GM12801 (cell line): ENCODE data around the gene DSN1.

Source experiments
- TF ChIP-seq, protein P1 (sequence below): IDR thresholded peaks from one replicate; pipeline ENCODE4 v1.5.1; 2011; ENCODE audit warnings: control low read depth; ENCODE audit not compliant: insufficient read length; ENCODE audit errors: extremely low read depth

The DSN1 gene

DNA sequence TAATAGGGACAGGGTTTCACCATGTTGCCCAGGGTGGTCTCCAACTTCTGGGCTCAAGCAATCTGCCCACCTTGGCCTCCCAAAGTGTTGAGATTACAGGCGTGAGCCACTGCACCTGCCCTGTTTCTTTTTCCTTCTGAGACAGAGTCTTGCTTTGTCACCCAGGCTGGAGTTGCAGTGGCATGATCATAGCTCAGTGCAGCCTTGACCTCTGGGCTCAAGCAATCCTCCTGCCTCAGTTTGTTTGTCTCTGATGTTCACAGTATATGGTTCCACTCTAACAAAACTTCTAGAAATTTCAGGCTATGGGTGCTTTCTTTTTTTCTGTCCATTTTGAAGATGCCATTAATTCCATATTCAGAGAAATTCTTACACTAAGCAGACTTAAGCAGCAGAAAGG, 60.8 kb downstream of the DSN1 start:
- TF ChIP-seq, protein P1, sequence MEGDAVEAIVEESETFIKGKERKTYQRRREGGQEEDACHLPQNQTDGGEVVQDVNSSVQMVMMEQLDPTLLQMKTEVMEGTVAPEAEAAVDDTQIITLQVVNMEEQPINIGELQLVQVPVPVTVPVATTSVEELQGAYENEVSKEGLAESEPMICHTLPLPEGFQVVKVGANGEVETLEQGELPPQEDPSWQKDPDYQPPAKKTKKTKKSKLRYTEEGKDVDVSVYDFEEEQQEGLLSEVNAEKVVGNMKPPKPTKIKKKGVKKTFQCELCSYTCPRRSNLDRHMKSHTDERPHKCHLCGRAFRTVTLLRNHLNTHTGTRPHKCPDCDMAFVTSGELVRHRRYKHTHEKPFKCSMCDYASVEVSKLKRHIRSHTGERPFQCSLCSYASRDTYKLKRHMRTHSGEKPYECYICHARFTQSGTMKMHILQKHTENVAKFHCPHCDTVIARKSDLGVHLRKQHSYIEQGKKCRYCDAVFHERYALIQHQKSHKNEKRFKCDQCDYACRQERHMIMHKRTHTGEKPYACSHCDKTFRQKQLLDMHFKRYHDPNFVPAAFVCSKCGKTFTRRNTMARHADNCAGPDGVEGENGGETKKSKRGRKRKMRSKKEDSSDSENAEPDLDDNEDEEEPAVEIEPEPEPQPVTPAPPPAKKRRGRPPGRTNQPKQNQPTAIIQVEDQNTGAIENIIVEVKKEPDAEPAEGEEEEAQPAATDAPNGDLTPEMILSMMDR: no peak

DNA sequence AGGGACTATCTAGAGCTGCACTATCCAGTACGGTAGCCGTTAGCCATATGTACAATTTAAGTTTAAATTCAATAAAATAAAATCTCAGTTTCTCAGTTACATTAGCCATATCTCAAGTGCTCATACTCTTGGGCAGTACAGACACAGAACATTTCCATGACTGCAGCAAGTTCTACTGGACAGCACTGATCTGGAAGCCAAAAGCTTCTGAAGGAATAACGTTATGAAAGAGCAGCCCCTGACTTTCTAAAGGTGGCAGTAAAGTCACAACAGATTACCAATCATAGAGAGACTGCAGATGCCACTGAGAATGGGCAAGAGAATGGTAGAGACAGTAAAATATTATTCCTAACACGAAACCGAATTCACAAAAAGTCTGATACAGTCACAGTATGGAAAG, 64.4 kb downstream of the DSN1 start:
- TF ChIP-seq, protein P1: no peak

DNA sequence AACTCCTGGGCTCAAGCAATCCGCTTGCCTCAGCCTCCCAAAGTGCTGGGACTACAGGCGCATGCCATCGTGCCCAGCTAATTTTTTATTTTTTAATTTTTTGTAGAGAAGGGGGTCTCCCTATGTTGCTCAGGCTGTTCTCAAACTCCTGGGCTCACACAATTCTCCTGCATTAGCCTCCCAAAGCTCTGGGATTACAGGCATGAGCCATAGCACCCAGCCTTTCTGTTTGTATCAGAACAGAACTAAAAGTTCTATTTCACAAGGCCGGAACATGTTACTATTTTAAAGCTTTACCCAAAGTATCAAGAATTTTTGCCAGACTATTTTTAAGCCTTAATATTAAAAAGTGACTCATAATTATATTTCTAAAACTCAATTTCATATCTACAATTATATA, 70.0 kb downstream of the DSN1 start:
- TF ChIP-seq, protein P1: no peak
